ENCODE measurements around the gene CCSER1. TPM values are rescaled to one million over a fixed set of nuclear protein-coding genes. Genes with fewer than 3 reads are reported as not detected.

Gene CCSER1
- total and polyA plus RNA-seq, 2 experiments from 2014 or later = 2.9 to 3.4 TPM

GRCh38 chr4:90421161-90421560, 294.0 kb downstream of the CCSER1 start:
- H3K4me1 ChIP-seq (ENCODE audit: insufficient read depth) = no peaks in the 10 kb centered on the region
- H4K20me1 ChIP-seq (replicated peaks; ENCODE audit: insufficient read depth) = no peaks in the 10 kb centered on the region
- no peak overlapping the region for H3K4me2 ChIP-seq
- peaks cover 4% of the 10 kb centered on the region; the same call in 1 of the 3 replicates for H3K36me3 Mint-ChIP-seq (ENCODE audit: low read depth)
- H3K4me1 Mint-ChIP-seq = peaks cover 5% of the 10 kb centered on the region
- H3K27me3 ChIP-seq (ENCODE audit: insufficient read depth) = no peaks in the 10 kb centered on the region
- no peak overlapping the region for H3K4me3 Mint-ChIP-seq
- no peak overlapping the region for H3K27ac ChIP-seq (ENCODE audit: low read depth)
- DNase-seq (ENCODE audit: low spot score) (no peak), ATAC-seq (no peak)
- H3K27me3 Mint-ChIP-seq (ENCODE audit: insufficient read depth, low read depth, poor library complexity) = no peaks in the 10 kb centered on the region
- no peaks in the 10 kb centered on the region for H3F3A ChIP-seq (replicated peaks; ENCODE audit: low read depth)
- no peaks in the 10 kb centered on the region; the same call in 2 of the 3 replicates for H3K9me3 Mint-ChIP-seq
- H3K79me2 ChIP-seq (replicated peaks; ENCODE audit: insufficient read depth) = no peaks in the 10 kb centered on the region
- no peak overlapping the region for H3K27ac Mint-ChIP-seq
- no peak overlapping the region for H3K4me3 ChIP-seq
- no peaks in the 10 kb centered on the region for H3K36me3 ChIP-seq (ENCODE audit: insufficient read depth)
- H2AFZ ChIP-seq = no peak overlapping the region
- TF ChIP-seq ETS1 (IDR thresholded peaks at IDR 0.05) (no peak), CREB1 (CRISPR knock-in tag; IDR thresholded peaks at IDR 0.05; ENCODE audit: low read depth) (no peak), ZNF114 (CRISPR knock-in tag; IDR thresholded peaks at IDR 0.05) (no peak), STAT1 (IDR thresholded peaks at IDR 0.05; ENCODE audit: unreplicated experiment) (no peak), NANOG (IDR thresholded peaks at IDR 0.05; ENCODE audit: borderline replicate concordance) (no peak), CTCF (conservative IDR thresholded peaks at IDR 0.05; ENCODE audit: low read depth in 2 of 2) (no peak), JUNB (IDR thresholded peaks at IDR 0.05; ENCODE audit: unreplicated experiment) (no peak), EZH2phosphoT487 (IDR thresholded peaks at IDR 0.05; ENCODE audit: unreplicated experiment) (no peak), POLR2AphosphoS5 (IDR thresholded peaks at IDR 0.05; ENCODE audit: low read depth) (no peak), REST (IDR thresholded peaks at IDR 0.05; ENCODE audit: unreplicated experiment) (no peak), ZNF331 (CRISPR knock-in tag; IDR thresholded peaks at IDR 0.05; ENCODE audit: low read depth) (no peak), EZH2 (IDR thresholded peaks at IDR 0.05; ENCODE audit: low read depth, unreplicated experiment) (no peak), ZNF462 (CRISPR knock-in tag; IDR thresholded peaks at IDR 0.05) (no peak)
- H3K9me2 ChIP-seq (ENCODE audit: insufficient read depth) = no peaks in the 10 kb centered on the region
